Right hindlimb (tissue), 1 donor: ENCODE data around the gene WRAP73.

Experiments used
- DNase-seq: peaks from one replicate; pipeline ENCODE4 v3.0.0-alpha.2; 2018

The WRAP73 gene

DNA sequence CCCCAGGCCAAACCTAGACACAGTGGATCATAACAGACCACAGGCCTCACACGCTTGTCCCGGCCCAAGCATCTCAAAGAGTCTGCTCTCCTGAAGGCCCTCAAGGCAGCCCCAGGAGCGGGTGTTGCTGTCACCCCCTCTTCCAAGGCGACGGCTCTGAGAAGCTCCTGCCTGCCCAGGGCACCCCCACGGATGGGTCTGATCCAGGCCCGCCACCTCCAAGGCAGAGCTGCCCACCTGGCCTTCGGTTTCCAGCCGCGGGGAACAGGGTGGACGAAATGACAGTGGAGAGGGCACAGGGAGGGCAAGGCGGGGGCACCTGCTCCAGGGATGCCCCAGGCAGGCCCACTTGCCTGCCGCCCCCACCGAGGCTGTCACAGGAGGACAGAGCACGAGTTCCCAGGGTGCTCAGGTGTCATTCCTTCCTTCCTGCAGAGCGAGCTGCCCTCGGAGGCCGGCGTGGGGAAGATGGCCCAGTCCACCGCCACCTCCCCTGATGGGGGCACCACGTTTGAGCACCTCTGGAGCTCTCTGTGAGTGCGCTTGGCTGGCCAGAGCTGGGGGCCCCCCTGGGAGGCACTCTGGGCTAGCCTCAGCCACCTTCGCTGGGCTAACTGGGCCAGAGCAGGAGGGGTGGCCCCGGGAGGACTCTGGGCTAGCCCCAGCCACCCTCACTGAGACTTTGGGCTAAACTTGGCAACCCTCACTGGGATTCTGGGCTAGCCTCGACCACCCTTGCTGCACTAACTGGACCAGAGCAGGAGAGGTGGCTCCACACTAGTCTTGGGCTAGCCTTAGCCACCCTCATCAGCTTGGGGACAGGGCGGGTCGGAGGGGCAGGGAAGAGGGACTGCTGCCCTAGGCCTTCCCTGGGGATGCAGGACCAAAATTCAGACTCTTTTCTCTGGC is 32.2 kb upstream of the WRAP73 start:
- no peak for DNase-seq

DNA sequence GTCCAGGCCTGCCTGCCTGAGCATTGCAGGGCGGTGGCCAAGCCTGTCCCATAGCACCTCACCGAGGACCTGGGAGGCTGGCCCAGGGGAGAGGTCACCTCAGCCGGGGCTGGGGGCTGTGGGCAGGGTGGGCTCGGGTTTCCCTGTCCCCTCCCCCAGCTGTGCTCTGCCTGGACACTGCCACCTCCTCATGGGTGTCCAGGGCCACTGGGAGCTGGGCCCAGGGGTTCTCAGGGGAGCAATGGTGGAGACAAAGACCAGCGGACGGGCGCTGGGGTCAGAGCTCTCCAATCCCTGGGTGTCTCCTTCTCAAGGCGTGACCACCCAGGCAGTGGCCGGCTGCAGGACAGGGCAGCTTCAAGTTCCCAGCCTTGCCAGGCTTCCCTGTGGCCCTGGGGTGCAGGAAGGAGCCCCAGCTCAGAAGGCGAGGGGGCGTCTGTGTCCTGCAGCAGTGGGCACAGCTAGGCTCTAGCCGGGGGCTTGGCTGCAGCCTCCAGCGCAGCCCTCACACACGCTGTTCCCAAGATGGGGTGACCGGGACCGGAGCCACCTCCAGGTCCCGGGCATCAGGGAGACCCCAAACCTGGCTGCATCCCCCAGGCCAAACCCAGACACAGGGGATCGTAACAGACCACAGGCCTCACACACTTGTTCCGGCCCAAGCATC is 31.5 kb upstream of the WRAP73 start:
- DNase-seq, result no peak

DNA sequence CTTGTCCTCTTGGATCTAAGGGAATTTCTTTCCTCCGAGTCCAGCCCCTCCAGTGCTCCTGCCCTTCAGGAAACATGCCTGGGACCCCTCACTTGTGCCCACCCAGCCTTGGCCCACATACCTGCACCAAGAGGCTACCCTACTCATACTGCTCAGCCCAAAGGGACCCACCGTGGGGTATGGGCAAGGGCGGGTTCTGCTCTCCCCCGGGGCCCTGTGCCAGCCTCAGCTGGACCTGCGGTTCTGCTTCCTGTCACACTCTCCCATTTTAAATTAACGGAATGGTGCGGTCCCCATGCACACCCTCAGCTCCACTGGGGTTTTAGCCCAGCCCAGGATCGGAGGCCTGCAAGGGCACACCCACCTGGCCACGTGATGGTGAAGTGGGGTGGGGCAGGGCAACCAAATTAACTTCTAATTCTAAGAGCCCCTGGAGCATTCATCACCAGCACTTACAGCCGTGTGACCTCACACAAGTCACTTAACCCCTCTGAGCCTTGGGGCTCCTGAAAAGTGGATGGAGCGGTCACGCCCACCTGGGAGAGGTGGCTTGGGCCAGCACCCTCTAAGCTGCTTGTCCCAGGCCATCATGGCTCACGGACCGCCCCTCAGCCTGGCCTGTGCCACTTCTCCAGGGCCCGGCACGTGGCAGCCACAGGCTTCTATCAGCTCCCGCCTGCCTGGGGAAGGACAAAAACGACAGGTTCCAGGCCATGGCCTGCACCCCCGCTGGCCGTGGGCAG is 30.8 kb upstream of the WRAP73 start:
- DNase-seq, result no peak

DNA sequence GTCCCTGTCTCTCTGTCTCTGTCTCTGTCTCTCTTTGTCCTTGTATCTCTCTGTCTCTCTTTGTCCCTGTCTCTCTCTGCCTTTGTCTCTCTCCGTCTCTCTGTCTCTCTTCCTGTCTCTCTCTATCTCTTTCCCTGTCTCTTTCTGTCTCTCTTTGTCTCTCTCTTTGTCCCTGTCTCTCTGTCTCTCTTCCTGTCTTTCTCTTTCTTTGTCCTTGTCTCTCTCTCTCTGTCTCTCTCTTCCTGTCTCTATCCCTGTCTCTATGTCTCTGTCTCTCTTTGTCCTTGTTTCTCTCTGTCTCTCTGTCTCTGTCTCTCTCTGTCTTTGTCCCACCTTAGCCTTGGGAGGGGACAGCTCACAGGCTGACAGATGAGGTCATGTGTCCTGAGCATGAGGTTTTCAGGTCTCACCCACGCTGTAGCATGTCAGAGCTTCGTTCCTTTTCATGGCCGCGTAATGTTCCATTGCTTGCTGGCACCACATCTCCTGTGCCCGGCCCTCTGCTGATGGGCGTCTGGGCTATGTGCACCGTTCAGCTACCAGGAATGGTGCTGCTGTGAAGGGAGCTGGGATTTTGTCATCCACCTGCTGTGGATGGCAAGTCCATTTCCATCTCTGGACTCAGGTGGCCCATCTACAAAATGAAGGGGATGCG is 30.0 kb upstream of the WRAP73 start:
- no peak for DNase-seq

DNA sequence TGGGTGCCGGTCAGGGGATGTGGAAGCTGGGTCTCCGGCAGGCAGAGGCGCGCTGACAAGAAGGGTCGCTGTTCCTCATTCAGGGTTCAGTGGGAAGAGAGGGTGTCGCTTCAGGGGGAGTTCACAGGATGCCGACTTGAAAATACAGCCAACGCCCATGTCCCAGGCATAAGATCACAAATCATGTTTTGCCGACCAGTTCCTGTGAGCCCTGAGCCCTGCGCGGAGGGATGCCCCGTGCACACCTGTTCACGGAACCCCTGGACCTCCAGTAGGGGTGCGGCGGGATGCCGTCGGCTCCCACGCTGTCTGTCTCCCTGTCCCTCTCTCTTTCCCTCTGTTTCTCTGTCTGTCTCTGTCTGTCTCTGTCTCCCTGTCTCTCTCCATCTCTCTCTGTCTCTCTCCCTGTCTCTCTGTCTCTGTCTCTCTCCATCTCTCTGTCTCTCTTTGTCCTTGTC is 29.2 kb upstream of the WRAP73 start:
- no peak for DNase-seq

- no peak for DNase-seq
These were observed 28.6 kb upstream of the WRAP73 start for GRCh38 chr1:3678361-3679097.

DNA sequence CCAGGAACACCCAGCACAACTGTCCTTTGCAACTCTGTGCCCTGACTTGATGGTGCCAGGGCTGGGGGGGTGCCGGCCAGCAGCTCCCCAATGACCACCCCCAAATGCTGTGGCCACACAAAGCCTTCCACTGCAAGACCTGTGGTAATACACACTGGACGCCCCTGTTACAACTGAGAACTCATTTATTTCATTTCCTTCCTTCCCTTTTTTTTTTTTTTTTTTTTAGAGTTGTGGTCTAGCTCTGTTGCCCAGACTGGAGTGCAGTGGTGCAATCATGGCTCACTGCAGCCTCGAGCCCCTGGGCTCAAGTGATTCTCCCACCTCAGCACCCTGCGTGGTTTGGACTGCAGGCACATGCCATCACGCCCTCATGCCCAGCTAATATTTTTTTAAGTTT is 27.6 kb upstream of the WRAP73 start:
- no peak for DNase-seq

DNA sequence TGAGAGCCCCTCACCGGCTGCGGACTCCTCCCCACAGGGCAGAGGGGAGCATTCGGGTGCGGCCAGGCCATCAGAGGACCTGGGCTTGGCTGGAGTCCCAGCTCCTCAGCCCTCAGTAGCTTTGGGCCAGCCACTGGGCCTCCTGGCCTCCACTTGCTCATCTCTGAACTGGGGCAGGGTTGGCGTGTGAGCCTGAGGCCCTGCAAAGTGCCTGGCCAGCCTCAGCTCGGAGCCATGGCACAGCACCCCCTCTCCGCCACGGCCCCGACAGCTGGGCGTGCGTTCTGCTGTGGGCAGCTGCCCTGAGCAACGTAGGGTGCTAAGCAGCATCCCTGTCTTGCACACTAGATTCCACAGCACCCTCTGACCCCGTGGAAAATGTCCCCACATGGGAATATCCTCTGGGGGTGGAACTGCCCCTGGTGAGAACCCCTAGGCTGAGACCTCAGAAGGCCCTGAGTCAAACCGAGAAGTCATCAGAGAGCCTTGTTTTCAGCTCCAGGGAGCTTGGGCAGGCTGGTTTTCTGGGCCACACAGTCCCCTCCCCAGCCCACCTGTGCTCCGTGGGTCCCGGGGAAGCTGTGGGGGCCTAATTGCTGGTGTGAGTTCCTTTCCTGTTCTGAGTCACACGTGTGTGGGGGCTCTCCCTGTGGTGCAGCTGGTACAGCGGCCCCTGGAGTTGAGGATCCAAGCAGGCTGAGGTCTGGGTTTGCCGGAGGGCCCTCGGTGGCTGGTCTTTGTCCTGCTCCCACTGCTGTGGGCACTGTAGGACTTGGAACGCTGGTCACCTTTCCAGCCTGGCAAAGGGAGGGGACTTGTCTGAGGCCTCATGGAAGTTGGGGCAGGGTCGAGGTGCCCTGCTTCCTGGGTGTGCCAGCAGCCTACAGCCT is 26.9 kb upstream of the WRAP73 start:
- no peak for DNase-seq

DNA sequence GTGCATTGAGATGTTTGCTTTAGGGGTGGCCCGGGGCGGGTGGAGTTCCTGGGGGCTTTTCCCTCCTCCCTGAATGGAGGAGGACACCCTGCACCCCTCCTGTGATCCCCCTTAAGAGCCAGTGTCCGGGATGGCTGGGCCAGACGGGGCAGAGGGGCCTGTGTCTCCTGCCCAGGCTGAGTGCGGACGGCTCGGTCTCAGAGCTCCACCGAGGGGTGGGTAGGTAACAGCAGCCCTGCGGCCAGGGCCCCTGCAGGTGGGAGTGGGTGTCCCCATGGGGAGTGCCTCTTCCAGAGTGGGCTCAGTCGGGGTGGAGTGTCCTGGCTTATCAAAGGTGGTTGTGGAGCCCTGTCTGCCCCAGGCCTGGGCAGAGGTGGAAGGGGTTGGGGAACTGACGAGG is 25.5 kb upstream of the WRAP73 start:
- no peak for DNase-seq

DNA sequence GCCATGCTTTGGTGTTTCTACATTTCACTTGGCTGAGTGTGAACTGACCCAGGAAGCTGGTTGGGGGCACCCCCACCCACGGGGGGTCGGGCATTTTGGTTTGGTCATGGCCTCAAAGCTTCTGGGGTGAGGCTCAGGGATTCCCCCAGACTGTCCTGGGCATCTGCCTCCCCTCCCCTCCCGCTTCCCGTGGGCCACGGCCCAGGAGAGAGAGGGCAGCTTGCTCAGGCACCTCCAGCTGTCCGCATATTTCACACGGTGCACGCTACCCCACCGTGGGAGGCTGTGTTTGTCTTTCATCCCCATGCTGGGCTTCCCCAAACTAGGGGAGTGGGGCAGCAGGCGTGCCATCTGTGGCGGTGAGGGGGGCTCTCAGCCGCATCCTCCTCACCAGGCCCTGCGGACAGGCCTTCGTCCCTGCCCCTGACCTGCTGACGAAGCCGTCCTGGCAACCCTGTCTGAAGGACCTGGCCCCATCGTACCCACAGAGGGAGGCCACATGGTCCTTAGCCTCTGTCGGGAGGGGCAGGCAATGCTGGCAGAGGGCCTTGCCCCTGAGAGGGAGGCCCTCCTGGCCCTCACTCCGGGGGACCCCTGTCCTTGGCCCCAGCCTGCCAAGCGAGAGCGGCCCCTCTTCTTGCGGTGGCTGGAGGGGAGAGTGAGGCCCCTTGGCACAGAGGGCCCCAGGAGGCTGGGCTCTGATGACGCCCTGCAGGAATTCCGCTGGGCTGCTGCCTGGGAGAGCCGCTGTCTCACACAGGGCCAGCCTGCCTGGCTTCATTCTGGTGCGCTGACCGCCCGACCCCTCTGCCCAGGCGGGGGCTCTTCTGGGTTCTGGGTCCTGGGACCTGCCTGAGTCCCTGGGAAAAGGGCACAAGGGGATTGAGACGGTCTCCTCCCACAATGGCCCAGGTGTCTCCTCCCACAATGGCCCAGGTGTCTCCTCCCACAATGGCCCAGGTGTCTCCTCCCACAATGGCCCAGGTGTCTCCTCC is 24.5 kb upstream of the WRAP73 start:
- no peak for DNase-seq

DNA sequence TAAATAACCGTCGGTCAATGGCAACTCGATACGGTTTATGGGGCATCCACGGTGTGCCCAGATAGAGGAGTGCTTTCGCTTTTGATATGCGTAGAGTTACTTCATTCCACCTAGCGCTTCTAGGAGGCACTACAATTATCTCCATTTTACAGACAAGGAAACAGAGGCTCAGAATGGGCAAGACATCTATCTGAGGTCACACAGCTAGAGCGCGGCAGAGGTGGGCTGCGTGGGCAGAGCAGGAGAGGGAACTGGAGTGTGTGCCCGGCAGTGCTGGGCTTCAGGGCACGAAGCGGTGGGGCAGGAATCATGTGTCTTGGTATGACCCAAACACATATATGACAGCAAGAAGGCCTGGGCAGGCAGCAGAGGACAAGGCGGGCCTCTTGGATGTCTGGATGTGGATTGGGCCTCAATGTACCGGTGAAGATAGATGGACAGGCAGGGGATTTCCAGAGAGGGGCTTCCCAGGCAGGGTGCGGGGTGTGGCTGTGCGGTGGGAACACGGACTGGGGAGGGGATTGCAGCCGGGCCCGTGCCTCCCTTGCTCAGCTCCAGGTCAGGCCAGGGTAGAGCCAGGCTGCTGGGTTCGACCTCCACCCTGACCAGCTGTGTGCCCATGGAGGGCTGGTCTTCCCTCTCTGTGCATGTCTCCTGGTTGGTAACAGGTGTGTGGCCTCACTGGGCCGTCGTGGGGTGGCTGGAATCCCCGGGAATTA is 23.6 kb upstream of the WRAP73 start:
- DNase-seq, result no peak

- peak; percentile 5 for DNase-seq
These were observed 23.1 kb upstream of the WRAP73 start for GRCh38 chr1:3672971-3673361.

DNA sequence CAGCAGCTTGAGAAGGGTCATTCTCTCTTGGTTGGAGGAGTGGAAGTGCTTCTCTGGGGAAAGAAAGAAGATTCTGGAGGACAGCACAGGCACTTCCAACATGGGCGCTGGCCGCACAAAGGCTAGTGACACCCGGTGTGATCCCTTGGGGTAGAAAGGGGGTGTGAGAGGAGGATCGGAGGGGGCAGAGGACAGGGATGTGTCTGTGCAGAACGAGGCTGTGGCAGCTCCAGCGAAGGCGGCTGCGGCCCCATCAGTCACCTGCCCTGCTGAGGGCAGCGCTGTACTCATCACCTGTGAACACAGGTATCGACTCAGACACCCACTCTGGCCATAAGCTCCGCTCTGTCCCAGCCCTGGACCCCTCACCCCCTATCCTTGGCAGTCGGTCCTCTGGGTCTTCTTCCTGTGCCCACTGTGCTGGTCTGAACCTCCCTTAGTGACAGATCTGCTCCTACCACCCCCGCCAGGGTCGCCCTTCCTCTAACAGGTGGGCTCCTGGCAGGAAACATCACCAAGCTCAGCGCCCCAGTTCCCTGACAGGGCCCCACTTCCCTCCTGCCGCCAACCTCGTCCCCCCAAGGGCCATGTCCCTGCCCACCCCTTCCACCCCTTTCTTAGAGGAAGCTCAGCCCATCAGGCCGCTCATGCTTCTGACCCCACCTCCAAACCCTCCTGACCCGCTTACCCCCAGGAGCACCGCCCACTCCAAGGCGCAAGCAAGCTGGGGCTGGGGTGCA is 22.5 kb upstream of the WRAP73 start:
- DNase-seq, result peak; percentile 11

DNA sequence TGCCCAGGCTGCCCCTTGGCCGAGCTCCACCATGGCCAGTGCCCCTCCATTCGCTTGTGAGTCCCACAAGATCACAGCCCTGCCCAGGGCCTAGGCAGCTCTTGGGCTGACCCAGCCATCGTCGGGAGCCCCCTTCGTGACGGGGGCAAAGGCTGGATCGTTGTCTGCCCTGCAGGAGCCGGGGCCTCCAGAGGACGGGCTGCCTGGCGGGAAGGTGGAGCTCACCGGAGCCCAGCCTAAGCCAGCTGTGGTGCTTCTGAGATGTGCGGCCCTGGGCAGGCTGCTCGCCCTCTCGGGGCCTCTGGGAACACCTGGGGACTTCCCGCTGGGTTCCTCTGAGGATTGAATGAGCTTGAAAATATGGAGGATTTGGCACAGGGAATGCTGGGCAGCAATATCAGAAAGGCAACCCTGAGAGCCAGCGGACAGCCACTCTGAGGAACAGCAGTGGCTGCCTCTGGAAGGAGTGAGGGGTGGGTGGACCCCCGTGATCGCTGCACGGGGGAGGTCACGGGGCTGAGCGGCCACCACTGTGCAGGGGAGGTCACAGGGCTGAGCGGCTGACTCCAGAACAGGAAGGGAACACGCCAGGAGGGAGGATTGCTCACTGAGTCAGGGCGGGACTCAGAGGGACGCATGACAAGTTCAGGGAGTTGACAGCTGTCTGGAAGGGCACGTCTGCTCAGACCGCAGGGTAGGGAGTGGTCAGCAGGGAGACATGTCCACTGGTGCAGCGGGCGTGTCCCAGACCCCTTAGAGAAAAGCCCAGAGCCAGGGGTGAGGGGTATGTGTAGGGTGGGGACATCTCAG is 21.7 kb upstream of the WRAP73 start:
- peak; percentile 21 for DNase-seq

DNA sequence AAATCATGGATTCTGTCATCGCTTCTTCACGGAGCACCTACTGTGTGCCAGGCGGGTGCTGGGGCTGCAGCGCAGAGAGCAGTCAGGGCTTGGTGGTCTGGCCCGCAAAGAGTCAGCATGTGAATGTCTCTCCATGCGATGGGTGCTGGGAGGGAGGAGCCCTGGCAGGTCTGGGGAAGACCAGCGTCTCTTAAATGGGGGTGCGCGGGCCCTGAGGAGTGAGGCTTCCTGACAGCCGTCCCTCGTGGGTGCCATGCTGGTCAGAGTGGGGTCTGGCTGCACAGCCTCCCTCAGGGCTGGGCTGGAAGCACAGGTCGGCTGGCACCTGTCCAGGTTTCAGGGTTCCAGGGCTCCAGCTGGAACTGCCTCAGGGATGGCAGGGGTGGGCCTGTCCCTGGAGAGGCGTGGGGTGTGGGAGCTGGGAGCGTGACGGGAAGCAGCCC is 20.9 kb upstream of the WRAP73 start:
- DNase-seq, result peak; percentile 9

DNA sequence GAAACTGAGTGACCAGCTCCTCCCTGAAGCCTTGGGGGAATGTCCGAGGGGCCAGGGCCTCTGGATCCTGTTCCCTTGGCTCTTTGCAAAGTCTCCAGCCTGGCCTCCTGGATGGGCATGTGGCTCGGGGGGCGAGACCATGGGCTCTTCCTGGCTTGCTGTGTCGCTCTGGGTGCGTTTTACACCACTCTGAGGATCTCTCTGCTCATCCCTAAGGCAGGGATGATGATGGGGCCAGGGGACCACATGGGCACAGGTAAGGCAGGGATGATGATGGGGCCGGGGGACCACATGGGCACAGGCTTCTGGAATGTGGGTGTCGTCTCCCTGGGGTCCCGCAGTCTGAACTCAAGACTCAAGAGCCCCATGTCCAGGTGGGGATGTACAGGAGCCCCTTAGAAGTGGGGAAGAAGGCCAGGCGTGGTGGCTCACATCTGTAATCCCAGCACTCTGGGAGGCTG is 20.1 kb upstream of the WRAP73 start:
- DNase-seq, result peak; percentile 4

DNA sequence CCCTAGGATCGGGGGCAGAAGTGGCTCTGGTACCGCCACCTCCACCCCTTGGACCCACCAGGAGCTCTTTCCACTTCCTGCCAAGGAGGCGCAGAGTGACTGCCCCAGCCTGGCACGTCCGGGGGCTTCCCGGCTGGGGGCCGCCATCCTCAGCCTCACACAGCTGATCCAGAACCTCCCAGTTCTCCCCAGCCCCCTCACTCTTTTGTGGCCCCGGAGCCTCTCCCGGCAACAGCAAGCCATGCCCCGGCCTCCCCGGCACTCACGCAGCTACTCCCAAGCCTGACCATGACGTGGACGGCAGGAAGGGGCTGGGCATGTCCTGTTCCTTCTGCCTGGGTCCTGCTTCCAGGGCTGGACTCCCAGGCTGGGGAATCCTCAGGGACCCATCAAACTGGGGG is 19.5 kb upstream of the WRAP73 start:
- peak; percentile 15 for DNase-seq
